Right atrium auricular region (tissue), 2 donors: ENCODE results near the gene TAF12. TPM values are rescaled to one million over a fixed set of nuclear protein-coding genes. Genes with fewer than 3 reads are reported as not detected.
"Not testable (repeated sequence)": the region's sequence is repeated elsewhere in the genome, so short reads cannot be mapped to it uniquely, and the experiment has no call there.

Experiments
- DNase-seq: peaks from one replicate; pipeline ENCODE4 v3.0.0-alpha.2; 2019; ENCODE audit warnings: low spot score
- H3K27ac ChIP-seq, 2 donors: fragments of 200-600 bp; sonication (generic); 1 replicate in 1 of 2; 2 replicates in 1 of 2; pipeline ENCODE4 v1.5.1; 2016 to 2019
- H3K27me3 ChIP-seq, 2 donors: fragments of 200-600 bp; sonication (generic); one replicate each; pipeline versions ENCODE4 v1.5.1 to v1.6.0; 2017 to 2019
- H3K36me3 ChIP-seq: fragments of 200-600 bp; sonication (generic); one replicate; pipeline ENCODE4 v1.5.1; 2016
- H3K4me1 ChIP-seq, 2 donors: fragments of 200-600 bp; sonication (generic); one replicate each; pipeline versions ENCODE4 v1.5.1 to v1.6.0; 2017 to 2019
- H3K4me3 ChIP-seq, 2 donors: fragments of 200-600 bp; sonication (generic); 1 replicate in 1 of 2; 2 replicates in 1 of 2; pipeline ENCODE4 v1.5.1; 2017 to 2019; ENCODE audit warnings: mild to moderate bottlenecking in 1 of 2, moderate library complexity in 1 of 2
- H3K9me3 ChIP-seq, 2 donors: fragments of 200-600 bp; sonication (generic); one replicate each; pipeline ENCODE4 v1.5.1; 2019
- CTCF ChIP-seq, 2 donors: fragments of 200-600 bp; sonication (generic); IDR thresholded peaks; one replicate each; pipeline ENCODE4 v1.5.1; 2019; ENCODE audit warnings: antibody characterized with exemption in 2 of 2
- total RNA-seq, 2 donors: library from RNA; depleted of rRNA; stranded (reverse); fragments of >200 nt; gene quantifications; one replicate each; pipeline ENCODE4 v1.1.0, GENCODE V29; 2016

TAF12 gene
- total RNA-seq, 2 donors from 2014 or later: 22.1 to 28.9 TPM

DNA sequence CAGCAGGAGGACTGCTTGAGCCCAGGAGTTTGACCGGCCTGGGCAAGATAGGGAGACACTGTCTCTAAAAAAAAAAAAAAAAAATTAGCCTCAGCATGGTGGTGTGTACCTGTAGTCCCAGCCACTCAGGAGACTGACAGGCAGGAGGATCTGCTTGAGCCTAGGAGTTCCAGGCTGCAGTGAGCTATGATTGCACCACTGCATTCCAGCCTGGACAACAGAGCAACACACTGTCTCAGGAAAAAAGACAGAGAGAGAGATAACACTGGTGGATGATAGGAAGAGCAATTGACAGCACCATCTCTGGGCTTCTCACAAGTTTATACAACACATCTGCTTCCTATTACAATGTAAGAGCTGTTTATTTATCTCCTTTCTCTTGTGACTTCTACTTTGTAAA, 3.2 kb upstream of the TAF12 start:
- Histone ChIP-seq H3K36me3 (no peaks in the 10 kb centered on the region), H3K4me1 (peaks cover 0 to 44% of the 10 kb centered on the region in 2 donors), H3K27me3 (no peaks in the 10 kb centered on the region), H3K9me3 (no peaks in the 10 kb centered on the region), H3K4me3 (no peak overlapping the region), H3K27ac (peak overlapping the region in 1 of 2 donors; percentile 22)
- no peak for DNase-seq
- no peak for TF ChIP-seq CTCF (IDR thresholded peaks at IDR 0.05)

GRCh38 chr1:28645406-28645805, 2.5 kb upstream of the TAF12 start:
- H3K36me3 ChIP-seq, H3K27me3 ChIP-seq, H3K27ac ChIP-seq, H3K9me3 ChIP-seq, DNase-seq, H3K4me3 ChIP-seq: not testable (repeated sequence)
- peaks cover 0 to 48% of the 10 kb centered on the region in 2 donors for H3K4me1 ChIP-seq

DNA sequence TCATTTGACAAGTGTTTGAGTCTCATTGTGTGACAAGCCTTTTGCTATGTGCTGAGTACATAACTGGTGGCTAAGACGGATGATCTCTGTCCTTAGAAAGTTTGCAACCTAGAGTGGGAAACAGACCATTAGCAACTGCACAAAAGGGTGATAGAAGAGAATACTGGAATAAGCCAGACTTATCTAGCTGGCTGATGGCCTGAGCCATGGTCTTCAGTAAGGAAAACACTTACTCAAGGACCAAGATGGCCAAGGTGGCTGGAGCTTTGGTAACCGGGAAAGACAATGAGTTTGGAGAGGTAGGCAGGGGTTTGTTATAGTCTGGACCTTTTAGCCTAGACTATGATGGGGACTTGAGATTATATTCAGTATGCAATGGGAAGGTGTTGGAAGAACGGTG, 1.6 kb upstream of the TAF12 start:
- H3K4me3 ChIP-seq: no peak overlapping the region
- DNase-seq: no peak
- peak overlapping the region; percentile 90 to 95 for H3K27ac ChIP-seq
- H3K9me3 ChIP-seq: no peaks in the 10 kb centered on the region
- H3K36me3 ChIP-seq: no peaks in the 10 kb centered on the region
- no peak for TF ChIP-seq CTCF (IDR thresholded peaks at IDR 0.05)
- no peaks in the 10 kb centered on the region for H3K27me3 ChIP-seq
- H3K4me1 ChIP-seq: peaks cover 0 to 48% of the 10 kb centered on the region in 2 donors

DNA sequence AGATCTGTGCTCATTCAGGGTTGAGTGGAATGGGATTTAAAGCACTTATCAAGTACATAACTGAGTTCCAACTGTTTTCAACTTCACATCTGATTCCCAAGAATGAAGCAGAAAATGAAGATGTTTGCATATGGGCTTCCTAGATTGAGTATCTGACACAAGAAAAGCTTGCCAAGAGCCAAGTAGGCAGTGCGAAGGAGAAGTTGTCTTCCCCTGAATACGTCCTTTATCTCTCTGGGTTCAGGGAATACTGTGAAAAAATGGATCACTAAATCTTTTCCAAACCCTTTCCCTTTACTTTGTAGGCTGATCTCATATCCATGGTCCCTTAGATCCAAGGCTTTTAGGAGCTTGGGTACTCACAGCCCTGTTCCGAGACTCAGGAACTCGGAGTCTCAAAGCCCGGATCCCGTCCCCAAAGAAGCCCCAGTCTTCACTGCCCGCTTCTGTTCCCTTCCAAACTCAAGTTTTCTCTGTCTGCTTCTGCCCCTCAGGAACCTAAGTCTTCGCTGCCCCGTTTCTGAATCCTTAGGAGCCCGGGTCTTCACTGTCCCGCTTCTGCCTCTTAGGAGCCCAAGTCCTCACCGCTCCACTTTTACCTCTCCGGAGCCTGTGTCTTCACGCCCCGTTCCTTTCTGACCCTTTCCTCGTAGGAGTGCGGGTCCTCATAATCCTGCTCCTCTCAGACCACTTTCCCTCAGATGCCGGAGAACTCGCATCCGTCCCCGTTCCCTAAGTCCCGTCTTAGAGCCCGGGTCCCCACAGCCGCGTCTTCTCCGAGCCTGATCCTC, 616 bp downstream of the TAF12 start:
- Histone ChIP-seq H3K27ac (peak overlapping the region; percentile 90 to 95), H3K9me3 (no peaks in the 10 kb centered on the region), H3K27me3 (no peaks in the 10 kb centered on the region), H3K36me3 (no peaks in the 10 kb centered on the region), H3K4me3 (peak overlapping the region; percentile 82 to 87), H3K4me1 (peaks cover 0 to 32% of the 10 kb centered on the region in 2 donors)
- no peak for DNase-seq
- TF ChIP-seq CTCF (IDR thresholded peaks at IDR 0.05): no peak

- H3K9me3 ChIP-seq: no peaks in the 10 kb centered on the region
- no peaks in the 10 kb centered on the region for H3K27me3 ChIP-seq
- H3K36me3 ChIP-seq: no peaks in the 10 kb centered on the region
- H3K27ac ChIP-seq: no peak overlapping the region
- DNase-seq: no peak
- H3K4me1 ChIP-seq: peaks cover 0 to 30% of the 10 kb centered on the region in 2 donors
- no peak for TF ChIP-seq CTCF (IDR thresholded peaks at IDR 0.05)
- H3K4me3 ChIP-seq: no peak overlapping the region
Measured at GRCh38 chr1:28640766-28641165, 2.1 kb downstream of the TAF12 start.

- no peak overlapping the region for H3K4me3 ChIP-seq
- H3K27ac ChIP-seq: no peak overlapping the region
- H3K9me3 ChIP-seq: no peaks in the 10 kb centered on the region
- DNase-seq: no peak
- no peaks in the 10 kb centered on the region for H3K27me3 ChIP-seq
- no peak for TF ChIP-seq CTCF (IDR thresholded peaks at IDR 0.05)
- H3K4me1 ChIP-seq: no peaks in the 10 kb centered on the region
- H3K36me3 ChIP-seq: no peaks in the 10 kb centered on the region
Measured at GRCh38 chr1:28632560-28632959, 10.3 kb downstream of the TAF12 start.
